IMR-90 (cell line): Measurements from ENCODE around the gene SERPINH1. TPM values are rescaled to one million over a fixed set of nuclear protein-coding genes. Genes with fewer than 3 reads are reported as not detected.

Experiments
- ATAC-seq: fragments of 200-7000 bp; cut with Tn5 transposase; 2 replicates; pipeline ENCODE4 v1.9.1; 2020; ENCODE audit warnings: low read depth, mild to moderate bottlenecking, moderate library complexity
- BruUV-seq: library from RNA; stranded (reverse); fragments of 400-500 nt; replicated peaks from 2 replicates; lab custom pipeline; 2021; lab: Mats Ljungman, UMichigan
- CTCF ChIA-PET: fragments of 300-600 bp; formaldehyde crosslinking; extraction: SDS; loops from one replicate; lab custom pipeline; 2021; ENCODE audit warnings: antibody characterized with exemption; lab: Yijun Ruan, JAX
- POLR2A ChIA-PET: fragments of 300-600 bp; sonication (Branson Sonifier 250); formaldehyde crosslinking; loops from one replicate; lab custom pipeline; 2022; ENCODE audit warnings: antibody characterized with exemption; ENCODE audit not compliant: unreplicated experiment; lab: Charles Lee
- DNase-seq: peaks from one replicate; pipeline ENCODE4 v3.0.0; 2013
- H2AFZ ChIP-seq: replicated peaks from 2 replicates; pipeline ENCODE3; 2013; ENCODE audit warnings: low read length, mild to moderate bottlenecking; ENCODE audit not compliant: poor library complexity
- H2AK5ac ChIP-seq: 2 replicates; pipeline ENCODE4 v1.6.1; 2013; ENCODE audit warnings: low read depth, low read length, inconsistent platforms
- H2AK9ac ChIP-seq: replicated peaks from 2 replicates; pipeline ENCODE3; 2013; ENCODE audit warnings: mild to moderate bottlenecking, low read depth, low read length, moderate library complexity; ENCODE audit not compliant: poor library complexity
- H2BK120ac ChIP-seq: 2 replicates; pipeline ENCODE4 v1.6.1; 2013; ENCODE audit warnings: low read depth, low read length, inconsistent platforms
- H2BK15ac ChIP-seq: 3 replicates; pipeline ENCODE4 v1.6.1; 2013; ENCODE audit warnings: low read depth, low read length, inconsistent platforms
- H2BK20ac ChIP-seq: 2 replicates; pipeline ENCODE4 v1.6.1; 2013; ENCODE audit warnings: low read depth, mild to moderate bottlenecking, inconsistent platforms, low read length, moderate library complexity
- H2BK5ac ChIP-seq: 2 replicates; pipeline ENCODE4 v1.6.1; 2013; ENCODE audit warnings: mild to moderate bottlenecking, low read depth, low read length, inconsistent platforms; ENCODE audit not compliant: poor library complexity, severe bottlenecking
- H3K14ac ChIP-seq: replicated peaks from 2 replicates; pipeline ENCODE4 v1.6.1; 2013; ENCODE audit warnings: low read depth, low read length, inconsistent platforms
- H3K18ac ChIP-seq: 2 replicates; pipeline ENCODE4 v1.6.1; 2013; ENCODE audit warnings: low read depth, low read length, control low read depth
- H3K23ac ChIP-seq: 2 replicates; pipeline ENCODE4 v1.6.1; 2013; ENCODE audit warnings: low read depth, low read length, inconsistent platforms
- H3K27ac ChIP-seq: 2 replicates; pipeline ENCODE4 v1.5.1; 2013; ENCODE audit warnings: mild to moderate bottlenecking, control low read depth, low read length; ENCODE audit not compliant: insufficient read depth
- H3K27me3 ChIP-seq: 2 replicates; pipeline ENCODE4 v1.6.1; 2013; ENCODE audit warnings: low read length; ENCODE audit not compliant: control insufficient read depth, insufficient read depth
- H3K36me3 ChIP-seq: 2 replicates; pipeline ENCODE4 v1.6.1; 2013; ENCODE audit warnings: low read length, mixed read lengths; ENCODE audit not compliant: control insufficient read depth, insufficient read depth
- H3K4ac ChIP-seq: 2 replicates; pipeline ENCODE4 v1.6.1; 2013; ENCODE audit warnings: low read depth, low read length, inconsistent platforms
- H3K4me1 ChIP-seq: 2 replicates; pipeline ENCODE4 v1.6.1; 2013; ENCODE audit warnings: low read length, mixed read lengths; ENCODE audit not compliant: control insufficient read depth, insufficient read depth
- H3K4me2 ChIP-seq: 2 replicates; pipeline ENCODE4 v1.6.1; 2013; ENCODE audit warnings: low read depth, mild to moderate bottlenecking, control low read depth, low read length, moderate library complexity
- H3K4me3 ChIP-seq: 2 replicates; pipeline ENCODE4 v1.5.1; 2013; ENCODE audit warnings: low read depth, mild to moderate bottlenecking, control low read depth, low read length, moderate library complexity; ENCODE audit not compliant: insufficient read depth
- H3K56ac ChIP-seq: 2 replicates; pipeline ENCODE4 v1.6.1; 2013; ENCODE audit warnings: low read length, inconsistent platforms; ENCODE audit not compliant: insufficient read depth; ENCODE audit errors: extremely low read depth
- H3K79me1 ChIP-seq, 2 experiments: 2 replicates each; pipeline ENCODE4 v1.6.1; 2013; ENCODE audit warnings: low read length in 2 of 2, inconsistent platforms in 1 of 2, low read depth in 1 of 2
- H3K9ac ChIP-seq: 2 replicates; pipeline ENCODE4 v1.6.1; 2013; ENCODE audit warnings: low read depth, low read length, control low read depth
- H3K9me1 ChIP-seq: 2 replicates; pipeline ENCODE4 v1.6.1; 2013; ENCODE audit warnings: low read length, inconsistent platforms; ENCODE audit not compliant: insufficient read depth
- H3K9me3 ChIP-seq: 2 replicates; pipeline ENCODE4 v1.6.1; 2013; ENCODE audit warnings: low read length; ENCODE audit not compliant: control insufficient read depth, insufficient read depth
- H4K20me1 ChIP-seq: 2 replicates; pipeline ENCODE4 v1.6.1; 2013; ENCODE audit warnings: low read length, inconsistent platforms; ENCODE audit not compliant: insufficient read depth
- H4K5ac ChIP-seq: 2 replicates; pipeline ENCODE4 v1.6.1; 2013; ENCODE audit warnings: mild to moderate bottlenecking, low read depth, low read length, control low read depth
- H4K8ac ChIP-seq, 2 experiments: 2 replicates each; pipeline ENCODE4 v1.6.1; 2013; ENCODE audit warnings: low read depth in 2 of 2, low read length in 2 of 2, control low read depth in 1 of 2, inconsistent platforms in 1 of 2
- H4K91ac ChIP-seq: 2 replicates; pipeline ENCODE4 v1.6.1; 2013; ENCODE audit warnings: low read depth, low read length, inconsistent platforms; ENCODE audit not compliant: insufficient read depth
- RCOR1 ChIP-seq: IDR thresholded peaks from 2 replicates; pipeline ENCODE4 v1.6.1; 2012; ENCODE audit warnings: mild to moderate bottlenecking, low read length, improper control_type of control experiment; ENCODE audit not compliant: insufficient replicate concordance
- WGBS, 2 experiments: methylation state at CpG; one replicate each; pipeline versions ENCODE4 v1.1.5 to v1.1.7; 2013; ENCODE audit warnings: missing lambda C conversion rate in 2 of 2; ENCODE audit not compliant: insufficient read length in 1 of 2; ENCODE audit errors: extremely low coverage in 2 of 2; 5-methylcytosine and 5-hydroxymethylcytosine counted together
- dilution Hi-C: fragments of 300-500 bp; cut with HindIII; formaldehyde crosslinking; loops from one replicate; pipeline ENCODE4 v1.14.3; 2018; ENCODE audit warnings: low sequenced_read_pairs; ENCODE audit not compliant: unreplicated experiment
- in situ Hi-C: fragments of 300-500 bp; cut with MboI; formaldehyde crosslinking; loops from 3 replicates; pipeline ENCODE4 v1.14.3; 2019; ENCODE audit warnings: low sequenced_read_pairs, inconsistent platforms, mixed read lengths
- intact Hi-C: fragments of 100-400 bp; cut with micrococcal nuclease; formaldehyde crosslinking; loops from 2 replicates; pipeline ENCODE4 v1.10.0; 2022
- polyA plus RNA-seq, 3 experiments: library from polyadenylated mRNA; depleted of rRNA; stranded (reverse); fragments of >200 nt; gene quantifications; 2 replicates each; pipeline ENCODE4 v1.2.3, GENCODE V29; 2012; ENCODE audit warnings: low replicate concordance in 1 of 3
- total RNA-seq: library from RNA; depleted of rRNA; stranded (reverse); fragments of >200 nt; gene quantifications from 2 replicates; pipeline ENCODE4 v1.2.3, GENCODE V29; 2012

Gene SERPINH1
- total and polyA plus RNA-seq, 2 of the 4 experiments (the other 2 are of a cell fraction) = 841 to 1,857 TPM

DNA sequence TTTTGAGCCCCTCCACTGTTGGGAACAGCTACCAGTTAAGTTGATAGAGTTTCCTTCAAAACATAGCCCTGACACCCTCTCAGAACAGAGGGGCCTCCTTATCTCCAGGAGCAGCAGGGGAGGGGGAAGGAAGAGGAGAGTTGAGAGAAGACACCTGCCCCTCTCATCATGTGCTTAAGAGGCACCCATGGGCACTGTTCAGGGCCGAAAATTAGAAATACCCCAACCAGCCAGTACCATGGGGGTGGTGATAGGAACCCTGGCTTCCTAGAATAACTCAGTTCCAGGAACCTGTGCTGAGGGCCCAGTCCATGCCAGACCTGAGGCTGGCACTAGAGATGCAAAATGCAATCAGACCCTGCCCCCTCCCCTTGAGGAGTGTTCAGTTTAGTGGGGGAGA is 27.0 kb upstream of the SERPINH1 start:
- H3K27me3 ChIP-seq = no peaks in the 10 kb centered on the region; the same call in 1 of the 2 replicates
- no peaks in the 10 kb centered on the region; the same call in 1 of the 2 replicates for H4K20me1 ChIP-seq
- no peak overlapping the region for H3K18ac ChIP-seq
- no peak overlapping the region for H2AFZ ChIP-seq
- H3K23ac ChIP-seq = no peak overlapping the region
- no peak overlapping the region for H4K5ac ChIP-seq
- H4K91ac ChIP-seq = no peak overlapping the region
- no peaks in the 10 kb centered on the region for H3K79me1 ChIP-seq
- ATAC-seq = no peak
- no peak overlapping the region for H2AK5ac ChIP-seq
- intact Hi-C loops = no loop called here
- no peak overlapping the region for H4K8ac ChIP-seq
- no peaks in the 10 kb centered on the region for H3K9me1 ChIP-seq
- no peak overlapping the region for H2BK120ac ChIP-seq
- H3K4ac ChIP-seq = no peak overlapping the region
- in situ Hi-C loops = loop anchor here (25.0 kb wide), 1 partner anchor 248 kb away; no protein-coding TSS in a partner anchor
- H3K27ac ChIP-seq = no peak overlapping the region
- peaks cover 8% of the 10 kb centered on the region; the same call in 1 of the 2 replicates for H3K4me1 ChIP-seq
- no peak overlapping the region; the same call in 2 of the 3 replicates for H2BK15ac ChIP-seq
- POLR2A ChIA-PET = no interaction called here
- no peak overlapping the region for H3K4me2 ChIP-seq
- no peak overlapping the region for H3K4me3 ChIP-seq
- CTCF ChIA-PET = interaction anchor here (1.1 kb wide), 1 partner anchor 122 kb away, joined by 3 read pairs; no protein-coding TSS in a partner anchor
- no peak overlapping the region for H3K9ac ChIP-seq
- TF ChIP-seq RCOR1 = no peak
- H3K36me3 ChIP-seq = no peaks in the 10 kb centered on the region
- no CpG with 5 or more reads among the region's 1 CpG for whole genome bisulfite sequencing, 2 experiments
- no peaks in the 10 kb centered on the region for H3K9me3 ChIP-seq
- H2BK5ac ChIP-seq = no peak overlapping the region
- no peak for DNase-seq
- dilution Hi-C loops = no loop called here
- H2BK20ac ChIP-seq = no peak overlapping the region
- H3K56ac ChIP-seq = no peak overlapping the region
- no peak overlapping the region for H3K14ac ChIP-seq
- BruUV-seq = no TSS peak
- H2AK9ac ChIP-seq = no peak overlapping the region
